Stimulated activated CD4-positive, alpha-beta T cell treated with anti-CD3 and anti-CD28 coated beads, Interleukin-12 subunit alpha, Interleukin-12 subunit beta, amount 100 ng/mL, for 48 hours (primary cell): Measurements from ENCODE around the gene LIN28A.

Experiments used
- DNase-seq, 3 donors: peaks; one replicate each; pipeline ENCODE4 v3.0.0-alpha.2; 2020; ENCODE audit warnings: low read depth in 2 of 3, low spot score in 1 of 3

LIN28A gene

DNA sequence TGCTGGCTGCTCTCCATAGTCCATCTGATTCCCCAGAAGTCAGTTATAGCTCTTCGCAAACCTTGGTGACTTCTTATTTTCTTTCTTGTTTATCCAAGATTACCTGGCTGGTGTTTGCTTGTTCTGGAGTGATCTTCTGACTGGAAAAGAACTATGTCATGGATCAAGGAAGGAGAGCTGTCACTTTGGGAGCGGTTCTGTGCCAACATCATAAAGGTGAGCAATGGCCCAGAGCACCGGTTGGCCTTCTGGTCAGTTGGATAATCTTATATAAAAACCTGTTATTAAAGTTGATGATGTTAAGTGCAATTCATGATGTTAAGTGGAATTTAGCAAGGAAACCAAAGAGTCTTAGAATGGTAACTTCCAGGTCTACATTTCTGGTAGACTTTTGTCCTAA, 22.2 kb downstream of the LIN28A start:
- no peak for DNase-seq

DNA sequence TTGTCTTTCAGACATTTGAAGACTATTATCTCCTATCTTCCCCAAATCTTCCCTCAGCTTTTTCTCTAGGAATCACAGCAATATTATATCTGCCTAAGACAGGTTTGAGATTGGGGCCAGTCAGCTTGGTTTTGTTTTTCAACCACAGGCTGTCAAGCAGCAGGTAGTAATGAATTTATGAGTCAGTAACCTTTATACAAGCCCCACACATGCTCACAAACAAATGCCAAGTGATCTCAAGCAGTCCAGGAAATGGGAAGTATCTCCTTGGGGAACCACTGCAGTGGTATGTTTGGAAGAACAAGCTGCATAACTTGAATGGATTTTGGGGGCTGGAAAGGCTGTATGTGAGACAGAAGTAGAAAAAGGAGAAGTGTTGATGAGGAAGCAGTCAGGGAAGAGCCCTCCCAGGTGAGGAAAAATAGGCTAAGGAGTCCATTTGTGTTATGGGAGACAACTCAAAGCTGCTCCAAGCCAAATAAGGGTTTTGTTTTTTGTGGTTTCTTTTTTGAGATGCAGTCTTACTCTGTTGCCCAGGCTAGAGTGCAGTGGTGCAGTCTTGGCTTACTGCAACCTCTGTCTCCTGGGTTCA, 23.6 kb downstream of the LIN28A start:
- no peak for DNase-seq

DNA sequence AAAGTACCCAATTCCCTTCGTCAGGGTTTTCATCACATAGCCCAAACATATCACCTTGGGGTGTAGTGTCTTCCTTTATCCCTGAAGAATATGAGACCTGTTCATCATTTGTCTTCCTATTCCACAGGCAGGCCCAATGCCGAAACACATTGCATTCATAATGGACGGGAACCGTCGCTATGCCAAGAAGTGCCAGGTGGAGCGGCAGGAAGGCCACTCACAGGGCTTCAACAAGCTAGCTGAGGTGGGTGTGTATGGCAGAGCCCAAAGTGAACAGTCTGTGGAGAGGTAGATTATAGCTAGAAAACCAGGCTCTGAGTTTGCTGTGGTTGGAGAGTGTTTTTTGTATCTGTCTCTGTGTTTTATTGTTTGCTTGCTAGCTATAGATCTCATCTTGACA, 27.4 kb downstream of the LIN28A start:
- no peak for DNase-seq

DNA sequence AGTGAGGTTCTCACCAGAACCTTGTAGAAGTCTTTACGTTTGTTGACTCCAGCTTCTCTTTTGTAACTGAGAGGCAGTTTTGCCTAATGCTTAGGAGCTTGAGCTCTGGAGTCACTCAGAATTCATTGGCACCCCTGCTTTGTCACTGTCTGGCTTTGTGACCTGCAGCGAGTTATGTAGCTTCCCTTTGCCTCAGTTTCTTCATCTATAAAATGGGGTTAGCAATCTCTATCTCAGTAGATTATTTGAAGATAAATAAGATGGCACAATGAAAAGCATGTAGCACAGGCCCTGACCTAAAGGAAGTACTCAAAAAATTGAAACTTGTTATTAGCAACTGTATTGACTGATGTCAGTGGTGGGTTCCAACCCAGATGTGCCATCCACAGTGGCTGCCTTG, 29.6 kb downstream of the LIN28A start:
- DNase-seq = no peak

GRCh38 chr1:26449868-26450267, 39.3 kb downstream of the LIN28A start:
- no peak for DNase-seq

- DNase-seq = no peak
These were observed 40.3 kb downstream of the LIN28A start for GRCh38 chr1:26450908-26451307.

- DNase-seq = no peak
These were observed 42.0 kb downstream of the LIN28A start for GRCh38 chr1:26452459-26453183.

- DNase-seq = no peak
These were observed 48.5 kb downstream of the LIN28A start for GRCh38 chr1:26459148-26459547.

DNA sequence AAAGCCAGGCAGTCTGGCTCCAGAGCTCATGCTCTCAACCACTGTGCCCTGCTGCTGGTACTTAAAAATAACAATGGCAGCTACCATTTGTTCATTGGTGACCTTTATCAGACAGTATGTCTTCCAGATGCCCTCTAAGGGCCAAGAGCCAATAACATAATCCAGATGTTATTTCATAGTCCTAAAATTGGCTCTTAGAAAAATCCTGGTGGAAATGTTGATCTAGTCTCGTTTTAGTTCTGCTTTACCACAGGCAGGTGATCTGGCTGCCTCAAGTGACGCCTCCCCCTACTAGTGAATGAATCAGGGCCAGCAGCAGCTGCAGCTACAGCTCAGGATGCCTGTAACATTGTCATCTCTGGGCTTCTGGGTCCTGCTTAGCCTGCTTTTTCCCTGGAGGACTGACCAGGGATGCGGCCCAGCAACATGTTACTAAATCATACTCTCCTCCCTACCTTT, 49.0 kb downstream of the LIN28A start:
- DNase-seq = no peak

DNA sequence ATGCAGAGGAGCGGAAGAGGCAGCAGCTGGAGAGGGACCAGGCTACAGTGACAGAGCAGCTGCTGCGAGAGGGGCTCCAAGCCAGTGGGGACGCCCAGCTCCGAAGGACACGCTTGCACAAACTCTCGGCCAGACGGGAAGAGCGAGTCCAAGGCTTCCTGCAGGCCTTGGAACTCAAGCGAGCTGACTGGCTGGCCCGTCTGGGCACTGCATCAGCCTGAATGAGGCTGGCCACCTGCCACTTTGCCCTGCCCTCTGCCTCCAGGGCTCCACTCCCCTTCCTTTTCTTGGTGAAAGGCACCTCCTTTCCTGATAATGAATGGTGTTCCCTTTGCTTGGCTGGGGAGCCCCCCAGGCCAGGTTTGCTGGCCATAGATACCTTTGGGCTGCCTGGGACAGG, 58.3 kb downstream of the LIN28A start:
- no peak for DNase-seq

- DNase-seq = no peak
These were observed 58.9 kb downstream of the LIN28A start for GRCh38 chr1:26469558-26469957.

GRCh38 chr1:26470878-26471497, 60.4 kb downstream of the LIN28A start:
- no peak for DNase-seq

GRCh38 chr1:26471498-26472319, 61.1 kb downstream of the LIN28A start:
- DNase-seq = peak in 2 of 3 donors; percentile 13 to 17

DNA sequence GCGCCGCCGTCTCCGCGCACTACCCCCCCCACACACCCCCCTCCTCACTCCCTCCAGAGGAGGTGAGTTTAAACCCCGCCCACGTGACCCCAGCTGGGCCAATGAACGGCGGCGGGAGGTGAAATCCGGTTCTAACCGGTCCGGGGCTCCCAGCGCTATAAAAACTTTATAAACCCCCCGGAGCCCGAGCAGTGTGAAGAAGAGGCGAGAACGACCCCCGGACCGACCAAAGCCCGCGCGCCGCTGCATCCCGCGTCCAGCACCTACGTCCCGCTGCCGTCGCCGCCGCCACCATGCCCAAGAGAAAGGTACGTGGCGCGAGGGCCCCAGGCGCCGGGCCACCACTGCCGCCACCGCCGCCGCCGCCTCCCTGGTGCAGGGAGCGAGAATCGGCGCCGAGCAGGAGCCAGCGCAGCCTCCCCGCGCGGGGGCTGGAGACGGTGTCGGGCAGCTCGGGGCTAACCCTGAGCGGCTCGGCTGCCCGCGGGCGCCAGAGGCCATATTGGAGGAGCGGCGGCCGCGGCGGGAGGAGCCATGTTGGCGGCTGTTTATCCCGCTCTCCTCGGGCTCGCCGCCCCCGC, 61.8 kb downstream of the LIN28A start, which contains the start of gene HMGN2:
Gene HMGN2 (plus strand): TSS at position 121 of the 581 bp plus-strand sequence. CDS start 173 bp downstream, at position 294.
- peak; percentile 84 to 87 (median 84) for DNase-seq

GRCh38 chr1:26472901-26473845, 62.6 kb downstream of the LIN28A start:
- DNase-seq = peak; percentile 92 to 95 (median 94)

GRCh38 chr1:26474818-26475217, 64.2 kb downstream of the LIN28A start:
- no peak for DNase-seq

- no peak for DNase-seq
These were observed 65.4 kb downstream of the LIN28A start for GRCh38 chr1:26475989-26476388.

DNA sequence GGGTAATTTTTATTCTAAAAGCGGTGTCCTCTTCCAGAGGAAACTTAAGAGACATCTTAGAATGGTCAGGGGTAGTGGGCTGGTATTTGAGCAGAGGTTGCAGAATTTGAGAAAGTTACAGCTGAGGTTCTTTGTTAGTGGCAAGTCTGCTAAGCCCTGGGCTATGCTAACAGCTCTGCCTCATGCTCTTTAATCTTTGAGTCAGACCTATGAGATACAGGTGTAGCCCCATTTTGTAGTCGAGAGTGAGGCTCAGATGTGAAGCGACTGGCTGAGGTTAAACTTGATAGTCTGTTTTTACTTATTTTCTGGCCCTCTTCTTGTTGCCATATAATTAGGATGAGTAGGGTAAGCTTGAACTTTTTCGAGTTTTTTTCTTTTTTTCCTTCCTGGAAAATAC, 66.3 kb downstream of the LIN28A start:
- DNase-seq = no peak

DNA sequence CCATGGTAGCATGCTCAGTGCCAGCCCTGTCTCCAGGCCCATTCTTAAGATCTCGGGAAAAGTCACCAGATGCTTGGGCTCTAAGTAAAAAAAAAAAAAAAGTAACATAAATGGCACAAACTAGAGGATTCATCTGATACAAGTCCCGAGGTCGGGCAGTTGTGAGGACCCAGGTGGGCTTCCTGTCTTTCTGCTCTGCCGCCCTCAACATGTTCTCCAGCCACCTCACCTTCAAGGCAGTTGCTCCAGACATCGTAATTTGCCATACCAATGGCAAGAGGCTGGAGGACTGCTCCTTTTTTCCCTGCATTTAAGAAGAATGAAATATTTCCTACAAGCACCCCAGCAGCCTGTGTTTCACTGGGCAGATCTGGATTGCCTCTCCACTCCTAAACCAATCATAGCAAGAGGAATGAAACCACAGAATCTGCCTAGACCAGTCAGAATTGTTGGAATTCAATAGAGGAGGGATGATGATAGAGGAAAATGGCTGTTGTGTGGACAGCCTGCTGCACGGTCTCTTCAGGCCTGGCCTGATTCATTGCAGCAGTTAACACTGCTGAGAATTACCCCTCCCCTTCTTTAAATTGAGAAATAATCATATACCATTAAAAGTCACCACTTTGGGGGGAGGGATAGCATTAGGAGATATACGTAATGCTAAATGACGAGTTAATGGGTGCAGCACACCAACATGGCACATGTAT, 67.0 kb downstream of the LIN28A start:
- DNase-seq = no peak
